AG04449 (cell line): ENCODE results near the gene ERP44.
"Not testable (repeated sequence)": the region's sequence is repeated elsewhere in the genome, so short reads cannot be mapped to it uniquely, and the experiment has no call there.

Experiments used
- CTCF ChIA-PET: fragments of 350-600 bp; formaldehyde crosslinking; extraction: SDS; loops from one replicate; lab custom pipeline; 2021; ENCODE audit warnings: antibody characterized with exemption; lab: Yijun Ruan, JAX
- POLR2A ChIA-PET: fragments of 400-600, 350-600 bp; formaldehyde crosslinking; extraction: SDS; loops from one replicate; lab custom pipeline; 2020; ENCODE audit warnings: antibody characterized with exemption, inconsistent platforms; lab: Yijun Ruan, JAX
- DNase-seq: peaks from one replicate; pipeline ENCODE4 v3.0.0-alpha.2; 2010; ENCODE audit warnings: low read depth, low spot score
- H3K4me3 ChIP-seq: 2 replicates; pipeline ENCODE4 v1.5.1; 2011; ENCODE audit warnings: low read depth, mild to moderate bottlenecking, control low read depth, low read length
- CTCF ChIP-seq: IDR thresholded peaks from one replicate; pipeline ENCODE4 v1.5.1; 2011; ENCODE audit warnings: mild to moderate bottlenecking, moderate library complexity, low read length, control low read depth, inconsistent platforms; ENCODE audit not compliant: insufficient read depth; ENCODE audit errors: missing control alignments

ERP44 gene

DNA sequence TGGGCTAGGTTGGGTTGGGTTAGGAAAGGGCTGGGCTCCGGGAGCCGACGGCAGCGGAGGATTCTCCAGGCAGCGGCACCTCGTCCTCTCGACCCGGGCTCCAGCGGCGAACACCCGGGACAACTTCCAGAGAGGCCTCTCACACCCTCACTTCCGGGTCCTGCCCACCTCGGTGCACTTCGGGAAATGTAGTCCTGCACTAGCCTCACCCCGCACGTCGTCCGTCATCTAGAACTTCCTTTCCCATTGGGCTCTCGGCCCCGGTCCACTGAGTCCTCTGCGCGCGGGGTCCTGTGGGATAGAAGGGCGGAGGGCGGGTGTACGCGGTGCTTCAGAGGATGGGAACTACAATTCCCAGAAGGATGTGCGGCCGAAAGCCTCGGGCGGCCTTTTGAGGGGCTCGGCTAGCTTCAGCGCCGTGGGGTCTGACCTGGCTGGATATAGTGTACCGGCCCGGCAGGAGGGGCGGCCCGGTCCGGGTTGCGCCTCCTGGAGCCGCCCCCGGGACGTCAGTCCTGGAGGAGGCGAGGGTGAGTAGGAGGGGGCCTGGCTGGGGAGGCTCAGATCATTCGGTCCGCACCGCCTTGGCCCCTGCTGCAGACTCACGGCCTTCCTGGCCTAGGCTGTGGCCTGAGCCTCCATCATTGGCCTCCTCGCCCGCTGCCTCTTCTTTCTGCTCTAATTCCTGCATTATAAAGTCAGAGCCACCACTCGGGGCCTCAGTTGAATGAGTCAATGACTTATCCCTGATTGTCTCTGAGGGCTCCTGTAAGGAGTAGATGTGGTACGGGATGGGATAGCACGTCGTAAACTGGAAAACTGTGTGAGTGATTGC lies at the start of gene ERP44, which contains the start of gene INVS:
Gene ERP44, minus strand, starts transcription at position 114 of the 835 bp plus-strand sequence. CDS start 160 bp downstream, outside the sequence.
Gene INVS, plus strand, starts transcription at position 357 of the 835 bp plus-strand sequence. CDS start 5,279 bp downstream, outside the sequence.
- peak within 1 kb of the TSS; percentile 99 for H3K4me3 ChIP-seq
- TF ChIP-seq CTCF, result no peak
- ChIA-PET POLR2A (no interaction called here), CTCF (interaction anchor here (1.2 kb wide), 1 partner anchor 9 kb away, joined by 4 read pairs; no protein-coding TSS in a partner anchor)
- peak; percentile 91 for DNase-seq

DNA sequence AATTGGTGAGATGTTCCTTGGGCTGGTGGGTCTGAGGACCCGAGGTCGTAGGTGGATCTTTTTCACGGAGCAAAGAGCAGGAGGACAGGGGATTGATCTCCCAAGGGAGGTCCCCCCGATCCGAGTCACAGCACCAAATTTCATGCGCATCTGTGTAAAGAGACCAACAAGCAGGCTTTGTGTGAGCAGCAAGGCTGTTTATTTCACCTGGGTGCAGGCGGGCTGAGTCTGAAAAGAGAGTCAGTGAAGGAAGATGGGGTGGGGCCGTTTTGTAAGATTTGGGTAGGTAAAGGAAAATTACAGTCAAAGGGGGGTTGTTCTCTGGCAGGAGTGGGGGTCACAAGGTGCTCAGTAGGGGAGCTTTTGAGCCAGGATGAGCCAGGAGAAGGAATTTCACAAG lies 47.2 kb upstream of the ERP44 start:
- DNase-seq, H3K4me3 ChIP-seq, CTCF ChIA-PET, POLR2A ChIA-PET: not testable (repeated sequence)

GRCh38 chr9:100145167-100145934 lies 46.6 kb upstream of the ERP44 start:
- POLR2A ChIA-PET, DNase-seq, CTCF ChIA-PET, H3K4me3 ChIP-seq: not testable (repeated sequence)

GRCh38 chr9:100141862-100142261 lies 43.1 kb upstream of the ERP44 start:
- POLR2A ChIA-PET, CTCF ChIA-PET, H3K4me3 ChIP-seq, DNase-seq: not testable (repeated sequence)

- CTCF ChIA-PET, H3K4me3 ChIP-seq, POLR2A ChIA-PET, DNase-seq: not testable (repeated sequence)
Measured at GRCh38 chr9:100140303-100140702, 41.5 kb upstream of the ERP44 start.

DNA sequence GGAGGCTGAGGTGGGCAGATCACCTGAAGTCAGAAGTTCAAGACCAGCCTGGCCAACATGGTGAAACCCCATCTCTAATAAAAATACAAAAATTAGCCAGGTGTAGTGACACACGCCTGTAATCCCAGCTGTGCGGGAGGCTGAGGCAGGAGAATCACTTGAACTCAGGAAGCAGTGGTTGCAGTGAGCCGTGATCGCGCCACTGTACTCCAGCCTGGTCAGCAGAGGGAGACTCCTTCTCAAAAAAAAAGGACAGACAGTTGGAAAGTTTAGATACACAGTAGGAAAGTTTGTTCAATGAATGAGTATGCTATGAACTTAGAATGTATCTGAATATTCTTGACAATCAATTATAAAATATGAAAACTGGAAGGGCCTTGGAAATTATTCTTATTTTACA lies 38.0 kb upstream of the ERP44 start:
- DNase-seq, POLR2A ChIA-PET, CTCF ChIA-PET, H3K4me3 ChIP-seq: not testable (repeated sequence)

DNA sequence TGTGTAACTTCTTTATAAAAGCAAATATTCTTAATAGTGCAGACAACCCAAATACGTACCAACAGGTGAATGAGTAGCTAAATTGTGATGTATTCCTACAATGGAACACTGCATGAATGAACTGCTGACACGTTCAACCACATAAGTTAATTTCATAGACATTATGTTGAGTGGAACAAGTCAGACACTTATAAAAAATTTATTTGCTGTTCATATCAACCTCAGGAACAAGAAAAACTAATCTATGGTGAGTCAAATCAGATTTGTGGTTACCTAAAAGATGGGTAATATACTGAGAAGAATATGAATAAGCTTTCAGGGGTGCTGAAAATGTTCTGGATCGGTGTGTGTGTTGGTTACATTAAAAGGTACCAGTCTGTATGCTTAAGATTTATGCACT lies 35.9 kb upstream of the ERP44 start:
- no peak for DNase-seq
- no peak overlapping the region for H3K4me3 ChIP-seq
- POLR2A ChIA-PET, result no interaction called here
- TF ChIP-seq CTCF, result no peak
- CTCF ChIA-PET, result no interaction called here

- ChIA-PET POLR2A (no interaction called here), CTCF (interaction anchor here (1.9 to 2.1 kb wide), 2 partner anchors 37 to 77 kb away, joined by 4 read pairs; no protein-coding TSS in a partner anchor)
- DNase-seq, result no peak
- H3K4me3 ChIP-seq, result no peak overlapping the region
- no peak for TF ChIP-seq CTCF
Measured at GRCh38 chr9:100131875-100132430, 33.2 kb upstream of the ERP44 start.
